Endothelial cell of umbilical vein (primary cell): Measurements from ENCODE around the gene NEK3.

Source experiments
- EZH2 ChIP-seq: IDR thresholded peaks from 2 replicates; pipeline ENCODE4 v1.6.1; 2012; ENCODE audit warnings: borderline replicate concordance, low read depth, mild to moderate bottlenecking, moderate library complexity, low read length, inconsistent platforms; ENCODE audit not compliant: severe bottlenecking
- GATA2 ChIP-seq: IDR thresholded peaks from 2 replicates; pipeline ENCODE4 v1.7.0; 2011; ENCODE audit warnings: low read depth, mild to moderate bottlenecking, moderate library complexity, mixed read lengths, low read length; ENCODE audit not compliant: insufficient read length, insufficient read depth
- MYC ChIP-seq: IDR thresholded peaks from one replicate; pipeline ENCODE4 v1.6.1; 2011; ENCODE audit warnings: mild to moderate bottlenecking, low read depth, low read length
- POLR2A ChIP-seq: IDR thresholded peaks from 2 replicates; pipeline ENCODE4 v1.6.1; 2012; ENCODE audit warnings: low read depth, mild to moderate bottlenecking, control low read depth, low read length
- POLR2AphosphoS5 ChIP-seq: IDR thresholded peaks from 2 replicates; pipeline ENCODE4 v1.6.1; 2012; ENCODE audit warnings: low read depth, mild to moderate bottlenecking, control low read depth, low read length, moderate library complexity; ENCODE audit not compliant: insufficient read depth
- TF ChIP-seq, protein P1 (sequence below), 2 donors: IDR thresholded peaks; 1 replicate in 1 of 2; 2 replicates in 1 of 2; pipeline ENCODE4 v1.5.1; 2011; ENCODE audit warnings: low read length in 2 of 2, mild to moderate bottlenecking in 2 of 2, moderate library complexity in 2 of 2, control low read depth in 1 of 2, inconsistent platforms in 1 of 2, low read depth in 1 of 2; ENCODE audit not compliant: insufficient read depth in 1 of 2; ENCODE audit errors: extremely low read depth in 1 of 2
- TF ChIP-seq, protein P2 (sequence below): IDR thresholded peaks from 2 replicates; pipeline ENCODE4 v1.6.1; 2011; ENCODE audit not compliant: insufficient read depth, insufficient read length

DNA sequence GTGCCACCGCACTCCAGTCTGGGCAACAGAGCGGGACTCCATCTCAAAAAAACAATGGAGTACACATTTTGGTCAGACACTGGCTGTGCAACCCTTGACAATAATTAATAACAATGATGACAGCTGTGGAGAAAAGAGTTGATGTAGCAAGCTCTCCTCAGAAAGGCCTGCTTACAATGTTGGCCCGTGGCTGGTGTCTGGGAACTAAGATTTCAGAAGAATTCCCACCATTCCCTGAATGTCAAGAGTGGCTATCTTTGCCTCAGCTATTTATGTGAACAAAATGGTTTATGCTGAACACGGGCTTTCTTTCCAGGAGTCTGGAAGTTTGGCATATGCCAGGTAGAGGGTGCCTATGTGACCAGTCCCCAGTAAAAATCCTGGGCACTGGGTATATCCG is 56.0 kb downstream of the NEK3 start:
- no peak for TF ChIP-seq EZH2
- TF ChIP-seq, protein P1, sequence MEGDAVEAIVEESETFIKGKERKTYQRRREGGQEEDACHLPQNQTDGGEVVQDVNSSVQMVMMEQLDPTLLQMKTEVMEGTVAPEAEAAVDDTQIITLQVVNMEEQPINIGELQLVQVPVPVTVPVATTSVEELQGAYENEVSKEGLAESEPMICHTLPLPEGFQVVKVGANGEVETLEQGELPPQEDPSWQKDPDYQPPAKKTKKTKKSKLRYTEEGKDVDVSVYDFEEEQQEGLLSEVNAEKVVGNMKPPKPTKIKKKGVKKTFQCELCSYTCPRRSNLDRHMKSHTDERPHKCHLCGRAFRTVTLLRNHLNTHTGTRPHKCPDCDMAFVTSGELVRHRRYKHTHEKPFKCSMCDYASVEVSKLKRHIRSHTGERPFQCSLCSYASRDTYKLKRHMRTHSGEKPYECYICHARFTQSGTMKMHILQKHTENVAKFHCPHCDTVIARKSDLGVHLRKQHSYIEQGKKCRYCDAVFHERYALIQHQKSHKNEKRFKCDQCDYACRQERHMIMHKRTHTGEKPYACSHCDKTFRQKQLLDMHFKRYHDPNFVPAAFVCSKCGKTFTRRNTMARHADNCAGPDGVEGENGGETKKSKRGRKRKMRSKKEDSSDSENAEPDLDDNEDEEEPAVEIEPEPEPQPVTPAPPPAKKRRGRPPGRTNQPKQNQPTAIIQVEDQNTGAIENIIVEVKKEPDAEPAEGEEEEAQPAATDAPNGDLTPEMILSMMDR (IDR thresholded peaks at IDR 0.05; ENCODE audit: extremely low read depth in 1 of 2, insufficient read depth in 1 of 2, low read depth in 1 of 2, low read length in 2 of 2): no peak
- no peak for TF ChIP-seq GATA2
- no peak for TF ChIP-seq POLR2AphosphoS5
- TF ChIP-seq MYC: no peak
- TF ChIP-seq POLR2A: no peak
- TF ChIP-seq, protein P2, sequence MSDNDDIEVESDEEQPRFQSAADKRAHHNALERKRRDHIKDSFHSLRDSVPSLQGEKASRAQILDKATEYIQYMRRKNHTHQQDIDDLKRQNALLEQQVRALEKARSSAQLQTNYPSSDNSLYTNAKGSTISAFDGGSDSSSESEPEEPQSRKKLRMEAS: no peak
